Measurements from ENCODE around the gene PVRIG.
"Not testable (repeated sequence)": the region's sequence is repeated elsewhere in the genome, so short reads cannot be mapped to it uniquely, and the experiment has no call there.

PVRIG gene

GRCh38 chr7:100234660-100235317, 15.0 kb downstream of the PVRIG start:
- DNase-seq (ENCODE audit: low read depth): not testable (repeated sequence)

DNA sequence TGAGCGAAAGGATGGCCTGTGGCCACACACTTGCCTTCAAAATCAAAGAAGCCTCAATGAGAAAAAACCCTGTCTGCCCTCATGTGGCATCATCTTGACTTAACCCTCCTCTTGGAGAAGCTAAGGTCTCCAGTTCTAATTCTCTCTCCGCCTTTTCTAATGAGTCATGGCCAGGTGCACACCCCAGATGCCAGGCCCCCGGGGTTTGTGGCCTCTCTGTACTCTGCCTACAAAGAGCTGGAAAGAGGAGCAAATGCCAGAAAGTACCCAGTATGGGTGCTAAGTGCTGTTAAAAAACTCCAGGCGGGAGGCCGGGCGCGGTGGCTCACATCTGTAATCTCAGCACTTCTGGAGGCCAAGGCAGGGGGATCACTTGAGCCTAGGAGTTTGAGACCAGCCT, 20.2 kb downstream of the PVRIG start:
- not testable (repeated sequence) for DNase-seq (ENCODE audit: low read depth)

- DNase-seq (ENCODE audit: low read depth): peak; percentile 46
Observed at GRCh38 chr7:100243385-100243784, 23.6 kb downstream of the PVRIG start.

DNA sequence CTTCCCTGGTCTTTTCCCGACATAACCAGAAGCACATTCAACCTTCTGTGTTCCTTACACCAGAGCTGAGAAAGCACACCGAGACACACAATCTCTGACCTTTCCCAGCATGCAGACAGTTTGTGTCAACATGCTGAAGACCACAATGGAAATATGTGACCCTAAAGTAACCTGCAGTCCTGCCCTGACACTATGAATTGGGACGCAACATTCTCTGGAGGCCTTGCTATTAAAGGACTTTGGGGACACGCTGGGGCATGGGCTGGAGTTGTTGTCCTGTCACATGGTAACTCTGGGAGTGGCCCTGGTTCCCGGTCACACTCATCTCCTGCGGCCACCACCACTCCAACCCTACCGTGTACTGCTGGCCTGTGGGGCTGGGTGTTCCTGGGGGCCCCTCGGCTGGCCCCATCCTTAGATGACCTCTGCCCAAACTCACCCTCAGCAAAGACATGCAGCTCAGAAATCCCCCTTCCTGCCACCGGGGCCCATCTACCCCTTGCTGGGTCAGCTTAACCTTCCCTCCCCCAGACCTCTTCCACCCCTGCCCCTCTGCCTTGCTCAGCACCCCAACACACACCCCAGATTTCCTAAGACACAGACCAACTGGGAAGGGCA, 25.3 kb downstream of the PVRIG start:
- DNase-seq (ENCODE audit: low read depth): not testable (repeated sequence)

- DNase-seq (ENCODE audit: low read depth): not testable (repeated sequence)
Observed at GRCh38 chr7:100246121-100246864, 26.5 kb downstream of the PVRIG start.

GRCh38 chr7:100246865-100247137, 27.1 kb downstream of the PVRIG start:
- DNase-seq (ENCODE audit: low read depth): not testable (repeated sequence)

- no peak for DNase-seq (ENCODE audit: low read depth)
Observed at GRCh38 chr7:100247152-100247757, 27.5 kb downstream of the PVRIG start.

- no peak for DNase-seq (ENCODE audit: low read depth)
Observed at GRCh38 chr7:100248483-100248882, 28.7 kb downstream of the PVRIG start.

DNA sequence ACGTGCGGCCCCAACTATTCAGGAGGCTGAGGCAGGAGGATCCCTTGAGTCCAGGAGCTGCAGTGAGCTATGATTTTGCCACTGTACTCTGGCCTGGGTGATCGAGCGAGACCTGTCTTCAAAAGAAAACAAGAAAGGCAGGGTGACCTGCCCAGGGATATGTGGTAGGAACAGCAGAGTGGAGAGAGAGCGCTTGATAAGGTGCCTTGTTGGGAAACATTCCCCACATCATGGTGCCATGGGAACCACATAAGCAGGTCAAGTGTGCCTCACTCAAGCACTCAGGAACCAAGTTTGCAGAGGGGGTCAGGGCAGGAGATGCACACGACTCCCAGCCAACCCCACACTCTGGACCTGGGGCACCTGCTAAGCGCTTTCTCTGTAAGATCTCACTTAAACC, 37.3 kb downstream of the PVRIG start:
- DNase-seq (ENCODE audit: low read depth): no peak

GRCh38 chr7:100259984-100260383, 40.2 kb downstream of the PVRIG start:
- DNase-seq (ENCODE audit: low read depth): not testable (repeated sequence)

DNA sequence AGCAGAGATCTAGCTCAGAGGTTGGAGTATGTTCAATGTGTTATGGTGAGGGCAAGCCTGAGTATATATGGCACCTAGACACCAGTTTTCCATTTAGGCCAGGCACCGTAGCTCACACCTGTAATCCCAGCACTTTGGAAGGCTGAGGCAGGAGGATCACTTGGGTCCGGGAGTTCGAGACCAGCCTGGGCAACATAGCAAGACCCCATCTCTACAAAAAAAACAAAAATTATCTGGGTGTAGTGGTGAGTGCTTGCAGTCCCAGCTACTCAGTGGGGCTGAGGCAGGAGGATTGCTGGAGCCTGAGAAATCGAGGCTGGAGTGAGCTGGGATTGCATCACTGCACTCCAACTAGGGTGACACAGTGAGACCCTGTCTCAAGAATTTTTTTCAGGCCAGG, 43.1 kb downstream of the PVRIG start:
- not testable (repeated sequence) for DNase-seq (ENCODE audit: low read depth)

GRCh38 chr7:100264223-100264622, 44.5 kb downstream of the PVRIG start:
- DNase-seq (ENCODE audit: low read depth): not testable (repeated sequence)

- DNase-seq (ENCODE audit: low read depth): not testable (repeated sequence)
Observed at GRCh38 chr7:100264669-100265165, 45.0 kb downstream of the PVRIG start.

DNA sequence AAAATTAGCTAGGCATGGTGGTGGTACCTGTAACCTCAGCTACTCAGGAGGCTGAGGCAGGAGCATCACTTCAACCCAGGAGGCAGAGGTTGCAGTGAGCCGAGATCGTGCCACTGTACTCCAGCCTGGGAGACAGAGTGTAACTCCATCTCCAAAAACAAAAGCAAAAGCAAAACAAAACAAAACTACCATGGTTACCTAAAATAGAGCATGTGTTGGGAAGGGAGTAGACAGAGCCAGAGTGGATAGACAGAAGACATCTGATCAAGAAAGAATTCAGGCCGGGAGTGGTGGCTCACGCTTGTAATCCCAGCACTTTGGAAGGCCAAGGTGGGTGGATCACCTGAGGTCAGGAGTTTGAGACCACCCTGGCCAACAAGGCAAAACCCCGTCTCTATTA, 46.1 kb downstream of the PVRIG start:
- not testable (repeated sequence) for DNase-seq (ENCODE audit: low read depth)

GRCh38 chr7:100266576-100267354, 47.0 kb downstream of the PVRIG start:
- DNase-seq (ENCODE audit: low read depth): no peak

DNA sequence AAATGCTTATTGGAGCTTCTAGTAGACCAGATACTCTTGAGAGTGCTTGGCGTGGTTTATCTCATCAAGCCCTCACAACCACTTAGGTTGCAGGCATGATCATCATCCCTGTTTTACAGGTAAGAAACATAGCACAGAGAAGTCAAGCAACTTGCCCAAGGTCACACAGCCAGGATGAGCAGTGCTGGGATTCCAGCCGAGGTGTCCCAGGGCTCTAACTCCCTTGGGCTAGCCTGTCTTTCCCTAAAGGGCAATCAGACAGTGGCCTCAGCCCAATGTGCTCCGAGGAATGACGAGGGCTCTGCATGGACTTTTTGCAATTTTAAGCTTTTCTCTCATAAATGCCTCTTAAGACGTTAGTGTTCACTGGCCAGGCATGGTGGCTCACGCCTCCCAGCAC, 47.9 kb downstream of the PVRIG start:
- DNase-seq (ENCODE audit: low read depth): no peak

GRCh38 chr7:100268882-100269281, 49.1 kb downstream of the PVRIG start:
- not testable (repeated sequence) for DNase-seq (ENCODE audit: low read depth)

GRCh38 chr7:100269306-100270045, 49.7 kb downstream of the PVRIG start:
- not testable (repeated sequence) for DNase-seq (ENCODE audit: low read depth)

GRCh38 chr7:100270046-100270918, 50.5 kb downstream of the PVRIG start:
- not testable (repeated sequence) for DNase-seq (ENCODE audit: low read depth)
